T-cell (primary cell): ENCODE results near the gene LRFN2. TPM values are rescaled to one million over a fixed set of nuclear protein-coding genes. Genes with fewer than 3 reads are reported as not detected.

ENCODE experiments used
- ATAC-seq, 4 experiments: fragments of 200-7000 bp in 3 of 4; fragments of 150-1000 bp in 1 of 4; cut with Tn5 transposase; replicated peaks in 1 of 4; 1 replicate in 3 of 4; 2 replicates in 1 of 4; pipeline ENCODE4 v1.10.0; 2021; ENCODE audit warnings: moderate library complexity in 3 of 4, mild to moderate bottlenecking in 2 of 4, moderate number of reproducible peaks in 1 of 4
- CTCF ChIA-PET, 2 donors: fragments of 300-600 bp; sonication (Branson Sonifier 250); formaldehyde crosslinking; loops; one replicate each; lab custom pipeline; 2022; ENCODE audit warnings: antibody characterized with exemption in 2 of 2; lab: Charles Lee
- POLR2A ChIA-PET, 2 donors: fragments of 300-600 bp; sonication (Branson Sonifier 250); formaldehyde crosslinking; loops; one replicate each; lab custom pipeline; 2022; ENCODE audit warnings: antibody characterized with exemption in 2 of 2; lab: Charles Lee
- DNase-seq, 35 experiments: peaks; one replicate each; pipeline versions ENCODE4 v3.0.0 to v3.0.0-alpha.2; 2013 to 2023
- H3K27ac ChIP-seq: one replicate; pipeline ENCODE4 v1.5.1; 2013; ENCODE audit warnings: low read length
- H3K27me3 ChIP-seq, 2 experiments: replicated peaks in 1 of 2; 1 replicate in 1 of 2; 2 replicates in 1 of 2; pipeline versions ENCODE4 v1.6.1 to v1.7.0; 2013; ENCODE audit warnings: low read length in 1 of 2, mixed read lengths in 1 of 2; ENCODE audit not compliant: control insufficient read depth in 2 of 2, insufficient read depth in 2 of 2; ENCODE audit errors: extremely low read depth in 1 of 2
- H3K36me3 ChIP-seq, 2 donors: 1 replicate in 1 of 2; 2 replicates in 1 of 2; pipeline versions ENCODE4 v1.6.1 to v1.7.0; 2013; ENCODE audit warnings: low read length in 1 of 2; ENCODE audit not compliant: control insufficient read depth in 2 of 2, insufficient read depth in 1 of 2; ENCODE audit errors: extremely low read depth in 1 of 2
- H3K4me1 ChIP-seq, 2 experiments: 1 replicate in 1 of 2; 2 replicates in 1 of 2; pipeline versions ENCODE4 v1.6.1 to v1.7.0; 2013; ENCODE audit warnings: low read length in 2 of 2, mixed read lengths in 1 of 2; ENCODE audit not compliant: insufficient read depth in 2 of 2, control insufficient read depth in 1 of 2; ENCODE audit errors: extremely low read depth in 1 of 2
- H3K4me3 ChIP-seq, 2 donors: 1 replicate in 1 of 2; 2 replicates in 1 of 2; pipeline versions ENCODE4 v1.5.1 to v1.7.0; 2013; ENCODE audit warnings: mild to moderate bottlenecking in 2 of 2, low read length in 1 of 2, moderate library complexity in 1 of 2; ENCODE audit not compliant: control insufficient read depth in 1 of 2; ENCODE audit errors: extremely low read depth in 1 of 2
- H3K9me3 ChIP-seq: 2 replicates; pipeline ENCODE4 v1.7.0; 2013
- H3K27ac Mint-ChIP-seq, 2 donors: one replicate each; pipeline ENCODE4 v1.8.0; 2020 to 2021; ENCODE audit warnings: mild to moderate bottlenecking in 2 of 2, mixed read lengths in 2 of 2
- H3K27me3 Mint-ChIP-seq, 2 donors: one replicate each; pipeline ENCODE4 v1.8.0; 2021 to 2022; ENCODE audit warnings: mixed read lengths in 2 of 2
- H3K36me3 Mint-ChIP-seq: one replicate; pipeline ENCODE4 v1.8.0; 2021; ENCODE audit warnings: mixed read lengths
- H3K4me1 Mint-ChIP-seq, 3 donors: one replicate each; pipeline ENCODE4 v1.8.0; 2020 to 2022; ENCODE audit warnings: mixed read lengths in 3 of 3, mild to moderate bottlenecking in 1 of 3
- H3K4me3 Mint-ChIP-seq, 3 donors: one replicate each; pipeline ENCODE4 v1.8.0; 2020 to 2022; ENCODE audit warnings: mild to moderate bottlenecking in 3 of 3, mixed read lengths in 3 of 3, moderate library complexity in 3 of 3
- H3K9me3 Mint-ChIP-seq, 3 donors: one replicate each; pipeline ENCODE4 v1.8.0; 2020 to 2022; ENCODE audit warnings: mixed read lengths in 3 of 3
- WGBS: methylation state at CpG from one replicate; pipeline ENCODE4 v1.1.5; 2013; ENCODE audit warnings: missing lambda C conversion rate; ENCODE audit not compliant: insufficient coverage; 5-methylcytosine and 5-hydroxymethylcytosine counted together
- total RNA-seq, 35 experiments: library from RNA in 6 of 35; stranded (reverse) in 6 of 35; fragments of 120-200 nt in 1 of 35; gene quantifications; one replicate each; pipeline versions ENCODE4 v1.2.1 to v1.2.4 and lab custom pipeline; 2013 to 2026

Gene LRFN2
- total RNA-seq, 5 donors from 2014 or later (not counting 1 experiment from before 2014, with no cell fraction given) = 0.12 to 1.7 (median 0.92) TPM

DNA sequence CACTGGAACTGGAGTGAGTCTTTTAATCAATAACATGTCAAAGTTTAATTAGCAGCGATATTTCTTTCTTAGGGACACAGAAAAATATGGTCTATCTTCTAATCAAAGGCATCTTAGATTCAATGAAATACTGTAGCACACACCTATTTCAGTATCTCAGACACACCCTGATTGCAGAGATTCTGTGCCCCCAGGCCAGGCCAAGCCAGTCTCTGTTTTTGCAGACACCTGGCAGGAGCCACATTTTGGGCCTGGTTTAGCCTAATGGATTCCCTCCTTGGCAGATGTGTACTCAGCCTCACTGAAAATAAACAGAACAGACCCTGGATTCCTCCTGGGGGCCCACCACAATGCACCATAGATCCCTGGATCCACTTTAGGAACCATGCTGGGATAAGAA, 74.8 kb downstream of the LRFN2 start:
- ChIA-PET CTCF (no interaction called here), POLR2A (no interaction called here)
- H3K4me3 Mint-ChIP-seq = no peak overlapping the region
- H3K36me3 Mint-ChIP-seq = no peaks in the 10 kb centered on the region
- no peaks in the 10 kb centered on the region for H3K36me3 ChIP-seq
- H3K27me3 ChIP-seq = peaks cover 0 to 2% of the 10 kb centered on the region in 2 experiments
- no peaks in the 10 kb centered on the region for H3K9me3 Mint-ChIP-seq
- DNase-seq (no peak), ATAC-seq (no peak)
- H3K9me3 ChIP-seq = no peaks in the 10 kb centered on the region
- peaks cover 3 to 12% (median 7%) of the 10 kb centered on the region in 3 donors for H3K4me1 Mint-ChIP-seq
- H3K27ac ChIP-seq = no peak overlapping the region
- peaks cover 2 to 4% of the 10 kb centered on the region in 2 donors for H3K27me3 Mint-ChIP-seq
- H3K4me3 ChIP-seq = no peak overlapping the region
- no peak overlapping the region for H3K27ac Mint-ChIP-seq
- no peaks in the 10 kb centered on the region for H3K4me1 ChIP-seq
- no CpG with 5 or more reads among the region's 1 CpG for WGBS

DNA sequence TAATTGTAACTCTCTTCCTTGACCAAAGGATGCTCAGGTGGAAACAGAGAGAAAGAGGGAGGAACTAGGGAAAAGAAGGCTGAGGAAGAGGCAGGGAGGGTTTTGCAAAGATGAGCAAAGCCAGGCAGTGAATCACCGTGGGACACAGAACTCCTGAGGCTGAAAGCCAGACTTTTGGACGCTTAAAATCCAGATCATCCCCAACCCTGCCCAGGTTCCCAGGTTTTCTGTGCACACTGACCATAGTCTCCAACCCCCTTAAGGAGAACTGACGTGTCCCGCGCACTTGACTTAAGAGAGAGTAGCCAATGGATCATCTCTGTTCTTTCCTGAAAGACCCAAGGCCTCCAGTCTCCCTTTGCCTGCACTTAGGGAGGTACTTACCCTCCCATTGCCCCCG, 75.3 kb downstream of the LRFN2 start:
- CTCF ChIA-PET = no interaction called here
- no peak for ATAC-seq
- Histone ChIP-seq H3K9me3 (no peaks in the 10 kb centered on the region), H3K27ac (no peak overlapping the region), H3K4me1 (no peaks in the 10 kb centered on the region), H3K4me3 (no peak overlapping the region), H3K27me3 (peaks cover 0 to 2% of the 10 kb centered on the region in 2 experiments), H3K36me3 (no peaks in the 10 kb centered on the region)
- Mint-ChIP-seq H3K4me3 (no peak overlapping the region), H3K9me3 (no peaks in the 10 kb centered on the region), H3K27ac (no peak overlapping the region), H3K4me1 (peaks cover 3 to 12% (median 7%) of the 10 kb centered on the region in 3 donors), H3K36me3 (no peaks in the 10 kb centered on the region), H3K27me3 (peaks cover 2 to 4% of the 10 kb centered on the region in 2 donors)
- POLR2A ChIA-PET = no interaction called here
- DNase-seq = no peak
- WGBS = 86% methylated on average over 4 of the region's 6 CpGs

DNA sequence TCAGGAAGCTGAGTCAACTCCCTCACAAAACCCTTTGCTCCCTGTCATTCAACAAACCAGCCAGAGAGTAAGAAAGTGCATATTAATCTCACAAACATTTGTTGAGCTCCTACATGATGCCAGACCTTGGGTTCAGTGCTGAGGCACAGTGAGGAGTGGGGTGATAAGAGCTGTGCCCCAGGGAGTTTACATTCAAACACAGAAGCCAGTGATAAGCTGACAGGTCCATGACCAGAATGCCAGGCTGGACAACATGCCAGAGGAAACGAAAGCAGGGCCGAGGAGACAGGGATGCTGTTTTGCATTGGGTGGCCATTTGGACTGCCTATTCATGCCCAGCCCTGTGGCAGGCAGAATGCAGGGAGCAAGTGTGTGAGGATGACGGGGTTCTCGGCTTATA, 76.7 kb downstream of the LRFN2 start:
- Mint-ChIP-seq H3K4me3 (no peak overlapping the region), H3K27me3 (no peaks in the 10 kb centered on the region), H3K4me1 (peaks cover 3 to 12% (median 7%) of the 10 kb centered on the region in 3 donors), H3K27ac (no peak overlapping the region), H3K9me3 (no peaks in the 10 kb centered on the region), H3K36me3 (no peaks in the 10 kb centered on the region)
- Histone ChIP-seq H3K36me3 (no peaks in the 10 kb centered on the region), H3K4me1 (no peaks in the 10 kb centered on the region), H3K9me3 (no peaks in the 10 kb centered on the region), H3K27ac (no peak overlapping the region), H3K27me3 (no peaks in the 10 kb centered on the region), H3K4me3 (no peak overlapping the region)
- CTCF ChIA-PET = no interaction called here
- POLR2A ChIA-PET = no interaction called here
- ATAC-seq = no peak
- WGBS = 84% methylated on average over 4 of the region's 4 CpGs
- DNase-seq = no peak

DNA sequence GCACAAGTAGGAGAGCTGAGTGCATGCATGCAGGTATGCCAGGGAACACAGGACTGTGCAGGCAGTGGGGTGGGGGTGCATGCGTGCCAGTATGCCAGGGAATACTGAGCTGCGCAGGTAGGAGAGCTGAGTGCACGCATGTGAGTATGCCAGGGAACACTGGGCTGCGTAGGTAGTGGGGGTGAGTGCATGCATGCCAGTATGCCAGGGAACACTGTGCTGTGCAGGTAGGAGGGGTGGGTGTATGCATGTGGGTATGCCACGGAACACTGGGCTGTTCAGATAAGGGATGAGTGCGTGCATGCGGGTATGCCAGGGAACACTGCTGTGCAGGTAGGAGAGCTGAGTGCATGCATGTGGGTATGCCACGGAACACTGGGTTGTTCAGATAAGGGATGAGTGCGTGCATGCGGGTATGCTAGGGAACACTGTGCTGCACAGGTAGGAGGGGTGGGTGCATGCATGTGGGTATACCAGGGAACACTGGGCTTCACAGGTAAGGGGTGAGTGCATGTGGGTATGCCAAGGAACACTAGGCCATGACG, 77.4 kb downstream of the LRFN2 start:
- Mint-ChIP-seq H3K27ac (no peak overlapping the region), H3K4me3 (no peak overlapping the region), H3K4me1 (peaks cover 3 to 12% (median 7%) of the 10 kb centered on the region in 3 donors), H3K9me3 (no peaks in the 10 kb centered on the region), H3K27me3 (no peaks in the 10 kb centered on the region), H3K36me3 (no peaks in the 10 kb centered on the region)
- H3K27me3 ChIP-seq = no peaks in the 10 kb centered on the region
- ChIA-PET POLR2A (no interaction called here), CTCF (no interaction called here)
- ATAC-seq (no peak), DNase-seq (no peak)
- H3K4me1 ChIP-seq = no peaks in the 10 kb centered on the region
- 83% methylated on average over 10 of the region's 11 CpGs for WGBS
- H3K36me3 ChIP-seq = no peaks in the 10 kb centered on the region
- H3K27ac ChIP-seq = no peak overlapping the region
- no peak overlapping the region for H3K4me3 ChIP-seq
- no peaks in the 10 kb centered on the region for H3K9me3 ChIP-seq

DNA sequence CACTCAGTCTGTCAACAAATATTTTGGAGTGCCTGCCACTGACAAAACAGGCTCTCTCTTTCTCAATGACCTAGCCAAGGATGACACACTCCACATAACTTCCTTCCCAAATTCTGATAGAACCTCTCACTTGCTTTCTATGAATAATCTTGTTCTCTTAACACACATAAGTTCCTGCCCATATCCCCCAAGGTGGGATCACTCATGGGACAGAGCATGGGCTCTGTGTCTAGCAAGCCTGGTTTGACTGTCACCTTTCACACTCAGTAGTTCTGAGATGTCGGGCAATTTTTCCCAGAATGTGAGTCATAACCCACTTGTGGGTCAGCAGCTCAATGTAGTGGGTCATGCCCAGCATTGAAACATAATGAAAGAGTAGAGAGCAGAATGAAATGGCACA, 78.1 kb downstream of the LRFN2 start:
- Mint-ChIP-seq H3K36me3 (no peaks in the 10 kb centered on the region), H3K9me3 (no peaks in the 10 kb centered on the region), H3K27ac (no peak overlapping the region), H3K4me3 (no peak overlapping the region), H3K27me3 (no peaks in the 10 kb centered on the region), H3K4me1 (peaks cover 3 to 12% (median 7%) of the 10 kb centered on the region in 3 donors)
- CTCF ChIA-PET = no interaction called here
- WGBS = 70% methylated on average over 1 of the region's 1 CpG
- Histone ChIP-seq H3K9me3 (no peaks in the 10 kb centered on the region), H3K4me1 (no peaks in the 10 kb centered on the region), H3K4me3 (no peak overlapping the region), H3K27ac (no peak overlapping the region), H3K36me3 (no peaks in the 10 kb centered on the region), H3K27me3 (no peaks in the 10 kb centered on the region)
- POLR2A ChIA-PET = no interaction called here
- DNase-seq = no peak
- ATAC-seq = no peak

DNA sequence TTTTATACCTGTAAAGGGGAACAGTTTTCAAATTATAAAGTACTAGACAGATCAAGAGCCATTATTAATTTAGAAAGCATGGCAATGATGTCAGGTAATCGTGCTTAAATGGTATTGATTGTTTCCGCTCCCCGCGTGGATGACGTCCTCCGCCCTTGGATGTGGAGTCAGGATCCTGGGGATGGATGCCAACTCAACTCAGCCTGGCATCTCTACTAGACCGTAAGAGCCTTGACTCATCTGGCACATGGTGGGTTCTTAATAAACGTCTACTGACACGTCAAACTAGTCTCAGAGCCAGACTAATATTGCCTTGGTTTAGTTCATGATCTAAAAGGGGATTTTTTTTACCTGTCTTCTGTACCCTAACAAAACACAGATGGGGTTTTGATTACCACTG, 80.2 kb downstream of the LRFN2 start:
- no peaks in the 10 kb centered on the region for H3K27me3 ChIP-seq
- no peak overlapping the region for H3K27ac ChIP-seq
- H3K4me1 Mint-ChIP-seq = peaks cover 3 to 8% (median 7%) of the 10 kb centered on the region in 3 donors
- no peak overlapping the region for H3K4me3 Mint-ChIP-seq
- H3K9me3 ChIP-seq = no peaks in the 10 kb centered on the region
- no peak for ATAC-seq
- H3K4me3 ChIP-seq = no peak overlapping the region
- H3K27ac Mint-ChIP-seq = no peak overlapping the region
- DNase-seq = no peak
- no peaks in the 10 kb centered on the region for H3K36me3 Mint-ChIP-seq
- no peaks in the 10 kb centered on the region for H3K9me3 Mint-ChIP-seq
- ChIA-PET POLR2A (no interaction called here), CTCF (no interaction called here)
- H3K36me3 ChIP-seq = no peaks in the 10 kb centered on the region
- no peaks in the 10 kb centered on the region for H3K27me3 Mint-ChIP-seq
- H3K4me1 ChIP-seq = no peaks in the 10 kb centered on the region
- 94% methylated on average over 7 of the region's 9 CpGs for WGBS
